ENCODE data around the gene MAN2A1. TPM values are rescaled to one million over a fixed set of nuclear protein-coding genes. Genes with fewer than 3 reads are reported as not detected.

The MAN2A1 gene
- total RNA-seq, 1 experiment from 2014 or later = 128 TPM

DNA sequence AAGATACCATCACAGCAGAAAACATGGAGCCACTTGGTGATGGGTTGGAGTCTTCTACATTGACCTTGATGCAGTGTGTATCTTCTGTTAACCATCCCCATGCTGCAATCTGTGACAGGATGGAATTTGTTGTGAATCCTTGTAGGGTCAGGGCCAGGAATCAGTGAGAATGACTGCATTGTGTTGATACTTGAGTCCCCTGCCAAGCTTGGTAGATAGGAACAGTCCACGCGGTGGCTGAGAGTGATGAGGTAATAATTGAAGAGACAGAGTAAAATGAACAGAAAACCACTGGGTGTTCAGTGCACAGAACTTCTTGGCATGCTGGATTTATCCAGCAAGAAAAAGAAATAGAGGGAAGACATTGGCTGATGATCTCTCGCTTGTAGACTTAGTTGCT lies 217.5 kb downstream of the MAN2A1 start:
- Histone ChIP-seq H3K36me3 (ENCODE audit: insufficient read depth, low read length, poor library complexity, severe bottlenecking) (no peaks in the 10 kb centered on the region), H3K4me1 (ENCODE audit: insufficient read depth, low read length, poor library complexity, severe bottlenecking) (peaks cover 8% of the 10 kb centered on the region), H3K27me3 (replicated peaks; ENCODE audit: insufficient read depth, low read depth, low read length, poor library complexity) (no peaks in the 10 kb centered on the region), H3K9me3 (ENCODE audit: low read depth, low read length, poor library complexity, severe bottlenecking) (no peaks in the 10 kb centered on the region), H3K27ac (ENCODE audit: low read depth, low read length, poor library complexity, severe bottlenecking) (no peak overlapping the region), H3K4me3 (ENCODE audit: low read depth, low read length, poor library complexity, severe bottlenecking) (no peak overlapping the region)
- ChIA-PET POLR2A (ENCODE audit: low non-redundant PET) (no interaction called here), CTCF (no interaction called here)
- TF ChIP-seq, protein P1, sequence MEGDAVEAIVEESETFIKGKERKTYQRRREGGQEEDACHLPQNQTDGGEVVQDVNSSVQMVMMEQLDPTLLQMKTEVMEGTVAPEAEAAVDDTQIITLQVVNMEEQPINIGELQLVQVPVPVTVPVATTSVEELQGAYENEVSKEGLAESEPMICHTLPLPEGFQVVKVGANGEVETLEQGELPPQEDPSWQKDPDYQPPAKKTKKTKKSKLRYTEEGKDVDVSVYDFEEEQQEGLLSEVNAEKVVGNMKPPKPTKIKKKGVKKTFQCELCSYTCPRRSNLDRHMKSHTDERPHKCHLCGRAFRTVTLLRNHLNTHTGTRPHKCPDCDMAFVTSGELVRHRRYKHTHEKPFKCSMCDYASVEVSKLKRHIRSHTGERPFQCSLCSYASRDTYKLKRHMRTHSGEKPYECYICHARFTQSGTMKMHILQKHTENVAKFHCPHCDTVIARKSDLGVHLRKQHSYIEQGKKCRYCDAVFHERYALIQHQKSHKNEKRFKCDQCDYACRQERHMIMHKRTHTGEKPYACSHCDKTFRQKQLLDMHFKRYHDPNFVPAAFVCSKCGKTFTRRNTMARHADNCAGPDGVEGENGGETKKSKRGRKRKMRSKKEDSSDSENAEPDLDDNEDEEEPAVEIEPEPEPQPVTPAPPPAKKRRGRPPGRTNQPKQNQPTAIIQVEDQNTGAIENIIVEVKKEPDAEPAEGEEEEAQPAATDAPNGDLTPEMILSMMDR (conservative IDR thresholded peaks at IDR 0.05; ENCODE audit: low read depth, low read length) = no peak
- TF ChIP-seq EZH2 (IDR thresholded peaks at IDR 0.05; ENCODE audit: borderline replicate concordance, low read depth, low read length, poor library complexity, severe bottlenecking) = no peak
- DNase-seq (ENCODE audit: low spot score) = no peak
- intact Hi-C loops (cut with micrococcal nuclease; ENCODE audit: unreplicated experiment) = no loop called here
- BruUV-seq (replicated peaks) = no TSS peak

DNA sequence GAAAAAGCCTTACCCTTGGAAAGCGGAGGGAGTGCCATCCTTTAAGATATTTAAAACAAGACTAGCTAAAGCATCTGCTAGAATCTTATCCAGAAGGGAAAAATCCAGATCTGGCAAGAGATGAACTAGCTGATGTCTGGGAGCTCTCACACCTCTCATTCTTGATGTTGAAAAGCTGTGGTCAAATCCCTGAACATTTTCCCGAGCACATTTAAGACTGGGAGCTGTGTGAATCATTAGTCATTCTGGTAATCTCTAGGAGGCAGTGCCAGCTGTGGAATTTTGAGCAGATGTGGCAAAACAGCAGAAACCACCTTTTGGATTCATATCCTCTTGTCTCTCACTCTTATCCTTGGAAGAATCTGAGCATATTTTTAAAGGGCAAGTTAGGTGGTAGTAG lies 218.0 kb downstream of the MAN2A1 start:
- Histone ChIP-seq H3K4me3 (ENCODE audit: low read depth, low read length, poor library complexity, severe bottlenecking) (no peak overlapping the region), H3K4me1 (ENCODE audit: insufficient read depth, low read length, poor library complexity, severe bottlenecking) (peaks cover 8% of the 10 kb centered on the region), H3K36me3 (ENCODE audit: insufficient read depth, low read length, poor library complexity, severe bottlenecking) (no peaks in the 10 kb centered on the region), H3K27ac (ENCODE audit: low read depth, low read length, poor library complexity, severe bottlenecking) (no peak overlapping the region), H3K27me3 (replicated peaks; ENCODE audit: insufficient read depth, low read depth, low read length, poor library complexity) (no peaks in the 10 kb centered on the region), H3K9me3 (ENCODE audit: low read depth, low read length, poor library complexity, severe bottlenecking) (no peaks in the 10 kb centered on the region)
- peak; percentile 10 for DNase-seq (ENCODE audit: low spot score)
- ChIA-PET POLR2A (ENCODE audit: low non-redundant PET) (no interaction called here), CTCF (no interaction called here)
- intact Hi-C loops (cut with micrococcal nuclease; ENCODE audit: unreplicated experiment) = no loop called here
- no peak for TF ChIP-seq EZH2 (IDR thresholded peaks at IDR 0.05; ENCODE audit: borderline replicate concordance, low read depth, low read length, poor library complexity, severe bottlenecking)
- TF ChIP-seq, protein P1 (conservative IDR thresholded peaks at IDR 0.05; ENCODE audit: low read depth, low read length) = no peak
- BruUV-seq (replicated peaks) = no TSS peak

DNA sequence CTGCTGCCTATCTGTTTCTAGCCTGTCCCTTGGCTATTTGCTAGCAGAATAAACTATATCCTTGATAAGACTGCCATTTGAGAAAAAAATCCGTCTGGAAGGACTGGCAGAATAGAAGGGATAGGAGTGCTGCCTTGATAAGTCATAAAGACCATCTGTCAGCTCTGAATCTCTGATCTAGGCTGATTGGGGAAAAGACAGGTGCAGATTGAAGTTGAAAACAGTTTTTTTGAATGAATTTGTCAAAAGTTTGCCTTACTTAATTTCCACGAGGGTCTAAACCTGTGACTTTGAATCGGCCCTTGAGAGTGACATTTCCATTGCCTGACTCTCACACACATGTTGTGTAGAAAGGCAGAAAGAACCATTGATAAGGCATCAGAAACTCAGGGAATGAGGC lies 218.6 kb downstream of the MAN2A1 start:
- no TSS peak for BruUV-seq (replicated peaks)
- POLR2A ChIA-PET (ENCODE audit: low non-redundant PET) = no interaction called here

More for the DNA sequence above, 218.6 kb downstream of the MAN2A1 start:
- Histone ChIP-seq H3K27me3 (replicated peaks; ENCODE audit: insufficient read depth, low read depth, low read length, poor library complexity) (no peaks in the 10 kb centered on the region), H3K36me3 (ENCODE audit: insufficient read depth, low read length, poor library complexity, severe bottlenecking) (no peaks in the 10 kb centered on the region), H3K4me3 (ENCODE audit: low read depth, low read length, poor library complexity, severe bottlenecking) (no peak overlapping the region), H3K4me1 (ENCODE audit: insufficient read depth, low read length, poor library complexity, severe bottlenecking) (peaks cover 8% of the 10 kb centered on the region), H3K27ac (ENCODE audit: low read depth, low read length, poor library complexity, severe bottlenecking) (no peak overlapping the region), H3K9me3 (ENCODE audit: low read depth, low read length, poor library complexity, severe bottlenecking) (no peaks in the 10 kb centered on the region)
- DNase-seq (ENCODE audit: low spot score) = no peak
- intact Hi-C loops (cut with micrococcal nuclease; ENCODE audit: unreplicated experiment) = no loop called here
- CTCF ChIA-PET = no interaction called here
- TF ChIP-seq, protein P1 (conservative IDR thresholded peaks at IDR 0.05; ENCODE audit: low read depth, low read length) = no peak
- TF ChIP-seq EZH2 (IDR thresholded peaks at IDR 0.05; ENCODE audit: borderline replicate concordance, low read depth, low read length, poor library complexity, severe bottlenecking) = no peak
